Choroid plexus epithelial cell (primary cell): ENCODE data around the gene ALG13.

Experiments used
- DNase-seq: peaks from one replicate; pipeline ENCODE4 v3.0.0-alpha.2; 2010; ENCODE audit warnings: low read depth
- H3K4me3 ChIP-seq: 2 replicates; pipeline ENCODE4 v1.5.1; 2011; ENCODE audit warnings: low read depth, mild to moderate bottlenecking, control low read depth, low read length, moderate library complexity
- CTCF ChIP-seq: conservative IDR thresholded peaks from 2 replicates; pipeline ENCODE4 v1.5.1; 2011; ENCODE audit warnings: low read depth, mild to moderate bottlenecking, control low read depth, inconsistent platforms, low read length, moderate library complexity

ALG13 gene

GRCh38 chrX:111695297-111695880 lies 14.4 kb downstream of the ALG13 start:
- TF ChIP-seq CTCF = no peak
- no peak overlapping the region for H3K4me3 ChIP-seq
- DNase-seq = no peak

GRCh38 chrX:111719426-111720210 lies 38.6 kb downstream of the ALG13 start:
- DNase-seq = peak; percentile 17
- H3K4me3 ChIP-seq = no peak overlapping the region
- TF ChIP-seq CTCF = peak; percentile 30

- no peak for DNase-seq
- TF ChIP-seq CTCF = no peak
- no peak overlapping the region for H3K4me3 ChIP-seq
Measured at GRCh38 chrX:111728096-111728495, 47.1 kb downstream of the ALG13 start.

- no peak for DNase-seq
- no peak for TF ChIP-seq CTCF
- no peak overlapping the region for H3K4me3 ChIP-seq
Measured at GRCh38 chrX:111731351-111731750, 50.4 kb downstream of the ALG13 start.

- DNase-seq = no peak
- H3K4me3 ChIP-seq = no peak overlapping the region
- TF ChIP-seq CTCF = no peak
Measured at GRCh38 chrX:111736571-111736970, 55.6 kb downstream of the ALG13 start.

GRCh38 chrX:111742018-111742417 lies 61.0 kb downstream of the ALG13 start:
- DNase-seq = no peak
- TF ChIP-seq CTCF = no peak

GRCh38 chrX:111743316-111743715 lies 62.3 kb downstream of the ALG13 start:
- H3K4me3 ChIP-seq = no peak overlapping the region
- TF ChIP-seq CTCF = no peak
- DNase-seq = no peak

More at GRCh38 chrX:111742018-111742417, 61.0 kb downstream of the ALG13 start:
- H3K4me3 ChIP-seq = no peak overlapping the region
